Measurements from ENCODE around the gene RALB.

Gene RALB

GRCh38 chr2:120253021-120253882, 600 bp downstream of the RALB start (continued):
- no peak for TF ChIP-seq ATF2 (tag by site-specific recombination; IDR thresholded peaks at IDR 0.05; ENCODE audit: low read depth)
- TF ChIP-seq ZNF677 (tag by site-specific recombination; IDR thresholded peaks at IDR 0.05): no peak
- TF ChIP-seq ZNF423 (tag by site-specific recombination; IDR thresholded peaks at IDR 0.05): no peak
- 0 out of 2 replicates have a peak, but pooled peaks have one; percentile 56 for TF ChIP-seq ZNF561 (tag by site-specific recombination; IDR thresholded peaks at IDR 0.05; ENCODE audit: borderline replicate concordance)
- TF ChIP-seq ZNF792 (tag by site-specific recombination; IDR thresholded peaks at IDR 0.05): no peak
- TF ChIP-seq ZNF513 (tag by site-specific recombination; IDR thresholded peaks at IDR 0.05): no peak
- peak; percentile 64 for TF ChIP-seq ZNF335 (tag by site-specific recombination; conservative IDR thresholded peaks at IDR 0.05)
- TF ChIP-seq ZNF449 (tag by site-specific recombination; IDR thresholded peaks at IDR 0.05): no peak
- no peak for TF ChIP-seq ZNF202 (tag by site-specific recombination; IDR thresholded peaks at IDR 0.05; ENCODE audit: borderline replicate concordance)
- no peak for TF ChIP-seq ZNF585B (tag by site-specific recombination; IDR thresholded peaks at IDR 0.05)
- TF ChIP-seq ZNF324 (tag by site-specific recombination; IDR thresholded peaks at IDR 0.05): no peak
- TF ChIP-seq ZNF18 (tag by site-specific recombination; IDR thresholded peaks at IDR 0.05): no peak
- no peak for TF ChIP-seq GLIS2 (tag by site-specific recombination; IDR thresholded peaks at IDR 0.05)
- no peak for TF ChIP-seq ZBTB6 (tag by site-specific recombination; IDR thresholded peaks at IDR 0.05)
- TF ChIP-seq ZNF580 (tag by site-specific recombination; IDR thresholded peaks at IDR 0.05): no peak
- TF ChIP-seq OSR2 (tag by site-specific recombination; IDR thresholded peaks at IDR 0.05): no peak
- TF ChIP-seq ZNF747 (tag by site-specific recombination; IDR thresholded peaks at IDR 0.05): no peak
- TF ChIP-seq KLF1 (tag by site-specific recombination; IDR thresholded peaks at IDR 0.05): peak; percentile 37; the same call in 1 of the 2 replicates
- no peak for TF ChIP-seq ZNF610 (tag by site-specific recombination; IDR thresholded peaks at IDR 0.05; ENCODE audit: borderline replicate concordance)
- TF ChIP-seq ZNF350 (tag by site-specific recombination; IDR thresholded peaks at IDR 0.05): no peak
- no peak for TF ChIP-seq ZSCAN4 (tag by site-specific recombination; IDR thresholded peaks at IDR 0.05)
- no peak for TF ChIP-seq ZNF394 (tag by site-specific recombination; IDR thresholded peaks at IDR 0.05; ENCODE audit: borderline replicate concordance)
- TF ChIP-seq ZNF837 (tag by site-specific recombination; IDR thresholded peaks at IDR 0.05): no peak
- no peak for TF ChIP-seq ZNF112 (tag by site-specific recombination; IDR thresholded peaks at IDR 0.05)

Data from HEK293 (cell line).